DOHH2 (cell line): ENCODE data around the gene MSANTD3.
"Not testable (repeated sequence)": the region's sequence is repeated elsewhere in the genome, so short reads cannot be mapped to it uniquely, and the experiment has no call there.

Source experiments
- EZH2phosphoT487 ChIP-seq: fragments of 200-600 bp; sonication (generic); IDR thresholded peaks from 2 replicates; pipeline ENCODE4 v1.6.1; 2017; ENCODE audit warnings: borderline replicate concordance, mild to moderate bottlenecking, antibody characterized with exemption, low read length, moderate library complexity, mixed read lengths
- TF ChIP-seq, protein P1 (sequence below): fragments of 200-600 bp; sonication (generic); IDR thresholded peaks from one replicate; pipeline ENCODE4 v1.5.1; 2014; ENCODE audit warnings: antibody characterized with exemption, mild to moderate bottlenecking, low read depth, low read length; ENCODE audit not compliant: poor library complexity, severe bottlenecking

DNA sequence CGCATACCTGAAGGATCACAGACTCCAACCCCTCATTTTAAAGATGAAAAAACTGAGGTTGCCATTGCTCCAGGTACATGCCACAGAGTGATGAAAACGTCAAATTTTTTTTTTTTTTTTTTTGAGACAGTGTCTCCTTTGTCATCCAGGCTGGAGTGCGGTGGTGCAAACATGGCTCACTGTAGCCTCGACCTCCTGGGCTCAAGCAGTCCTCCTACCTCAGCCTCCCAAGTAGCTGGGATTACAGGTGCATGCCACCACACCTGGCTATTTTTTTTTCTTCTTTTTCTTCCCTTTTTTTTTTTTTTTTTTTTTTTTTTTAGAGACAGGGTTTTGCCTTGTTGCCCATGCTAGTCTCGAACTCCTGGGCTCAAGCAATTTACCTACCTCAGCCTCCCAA lies 13.5 kb downstream of the MSANTD3 start:
- TF ChIP-seq, protein P1, sequence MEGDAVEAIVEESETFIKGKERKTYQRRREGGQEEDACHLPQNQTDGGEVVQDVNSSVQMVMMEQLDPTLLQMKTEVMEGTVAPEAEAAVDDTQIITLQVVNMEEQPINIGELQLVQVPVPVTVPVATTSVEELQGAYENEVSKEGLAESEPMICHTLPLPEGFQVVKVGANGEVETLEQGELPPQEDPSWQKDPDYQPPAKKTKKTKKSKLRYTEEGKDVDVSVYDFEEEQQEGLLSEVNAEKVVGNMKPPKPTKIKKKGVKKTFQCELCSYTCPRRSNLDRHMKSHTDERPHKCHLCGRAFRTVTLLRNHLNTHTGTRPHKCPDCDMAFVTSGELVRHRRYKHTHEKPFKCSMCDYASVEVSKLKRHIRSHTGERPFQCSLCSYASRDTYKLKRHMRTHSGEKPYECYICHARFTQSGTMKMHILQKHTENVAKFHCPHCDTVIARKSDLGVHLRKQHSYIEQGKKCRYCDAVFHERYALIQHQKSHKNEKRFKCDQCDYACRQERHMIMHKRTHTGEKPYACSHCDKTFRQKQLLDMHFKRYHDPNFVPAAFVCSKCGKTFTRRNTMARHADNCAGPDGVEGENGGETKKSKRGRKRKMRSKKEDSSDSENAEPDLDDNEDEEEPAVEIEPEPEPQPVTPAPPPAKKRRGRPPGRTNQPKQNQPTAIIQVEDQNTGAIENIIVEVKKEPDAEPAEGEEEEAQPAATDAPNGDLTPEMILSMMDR: not testable (repeated sequence)
- not testable (repeated sequence) for TF ChIP-seq EZH2phosphoT487
